ENCODE results near the gene SEC14L3.
A peak's percentile ranks its signal among the peaks of the same experiment; 100 is the strongest.
"Not testable (repeated sequence)": the region's sequence is repeated elsewhere in the genome, so short reads cannot be mapped to it uniquely, and the experiment has no call there.

The SEC14L3 gene

GRCh38 chr22:30453731-30454510 is 17.9 kb downstream of the SEC14L3 start:
- no peak for DNase-seq (ENCODE audit: low read depth)
- TF ChIP-seq, protein P1, sequence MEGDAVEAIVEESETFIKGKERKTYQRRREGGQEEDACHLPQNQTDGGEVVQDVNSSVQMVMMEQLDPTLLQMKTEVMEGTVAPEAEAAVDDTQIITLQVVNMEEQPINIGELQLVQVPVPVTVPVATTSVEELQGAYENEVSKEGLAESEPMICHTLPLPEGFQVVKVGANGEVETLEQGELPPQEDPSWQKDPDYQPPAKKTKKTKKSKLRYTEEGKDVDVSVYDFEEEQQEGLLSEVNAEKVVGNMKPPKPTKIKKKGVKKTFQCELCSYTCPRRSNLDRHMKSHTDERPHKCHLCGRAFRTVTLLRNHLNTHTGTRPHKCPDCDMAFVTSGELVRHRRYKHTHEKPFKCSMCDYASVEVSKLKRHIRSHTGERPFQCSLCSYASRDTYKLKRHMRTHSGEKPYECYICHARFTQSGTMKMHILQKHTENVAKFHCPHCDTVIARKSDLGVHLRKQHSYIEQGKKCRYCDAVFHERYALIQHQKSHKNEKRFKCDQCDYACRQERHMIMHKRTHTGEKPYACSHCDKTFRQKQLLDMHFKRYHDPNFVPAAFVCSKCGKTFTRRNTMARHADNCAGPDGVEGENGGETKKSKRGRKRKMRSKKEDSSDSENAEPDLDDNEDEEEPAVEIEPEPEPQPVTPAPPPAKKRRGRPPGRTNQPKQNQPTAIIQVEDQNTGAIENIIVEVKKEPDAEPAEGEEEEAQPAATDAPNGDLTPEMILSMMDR (IDR thresholded peaks at IDR 0.05; ENCODE audit: control insufficient read depth, insufficient read depth, low read depth, low read length, missing control alignments): no peak
- no peak overlapping the region for H3K4me3 ChIP-seq (ENCODE audit: control insufficient read depth, low read depth, low read length)

DNA sequence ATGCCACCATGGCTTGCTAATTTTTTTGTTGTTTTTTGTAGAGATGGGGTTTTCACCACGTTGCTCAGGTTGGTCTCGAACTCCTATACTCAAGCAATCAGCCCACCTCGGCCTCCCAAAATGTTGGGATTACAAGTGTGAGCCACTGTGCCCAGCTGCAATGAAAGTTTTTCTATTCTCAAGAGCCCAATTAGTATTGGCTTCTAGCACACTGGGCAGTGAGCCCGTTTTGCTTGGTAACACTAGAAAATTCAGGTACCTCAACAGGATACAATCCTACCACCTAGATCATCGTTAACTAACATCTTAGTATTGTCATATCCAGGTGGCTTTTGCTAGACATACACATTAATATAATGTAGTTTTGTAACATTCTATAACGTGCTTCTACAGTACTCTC is 19.0 kb downstream of the SEC14L3 start:
- no peak overlapping the region for H3K4me3 ChIP-seq (ENCODE audit: control insufficient read depth, low read depth, low read length)
- DNase-seq (ENCODE audit: low read depth): no peak
- TF ChIP-seq, protein P1 (IDR thresholded peaks at IDR 0.05; ENCODE audit: control insufficient read depth, insufficient read depth, low read depth, low read length, missing control alignments): no peak

GRCh38 chr22:30451488-30451887 is 20.3 kb downstream of the SEC14L3 start:
- DNase-seq (ENCODE audit: low read depth); H3K4me3 ChIP-seq (ENCODE audit: control insufficient read depth, low read depth, low read length): not testable (repeated sequence)

DNA sequence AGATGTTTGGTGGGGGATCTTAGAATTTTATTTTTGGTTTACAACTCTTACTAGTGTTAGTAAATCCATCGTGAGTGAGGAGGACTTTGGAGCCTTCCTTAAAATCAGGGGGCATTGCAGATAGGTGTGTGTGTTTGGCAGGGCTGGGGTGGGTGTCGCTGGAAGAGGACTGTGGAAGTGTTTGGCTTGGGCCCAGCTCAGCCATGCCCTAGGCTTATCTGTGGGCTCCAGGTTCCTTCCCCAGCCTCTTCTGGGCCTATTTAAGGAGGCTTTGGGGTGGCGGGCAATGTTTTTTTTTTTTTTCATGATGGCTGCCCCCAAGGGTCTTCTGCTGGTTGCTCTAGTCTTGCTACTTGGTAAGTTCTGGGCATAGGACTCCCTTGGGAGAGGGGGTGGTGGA is 24.2 kb downstream of the SEC14L3 start:
- DNase-seq (ENCODE audit: low read depth): no peak
- TF ChIP-seq, protein P1 (IDR thresholded peaks at IDR 0.05; ENCODE audit: control insufficient read depth, insufficient read depth, low read depth, low read length, missing control alignments): no peak
- H3K4me3 ChIP-seq (ENCODE audit: control insufficient read depth, low read depth, low read length): no peak overlapping the region

- DNase-seq (ENCODE audit: low read depth): no peak
- TF ChIP-seq, protein P1 (IDR thresholded peaks at IDR 0.05; ENCODE audit: control insufficient read depth, insufficient read depth, low read depth, low read length, missing control alignments): no peak
- no peak overlapping the region for H3K4me3 ChIP-seq (ENCODE audit: control insufficient read depth, low read depth, low read length)
These were observed 26.2 kb downstream of the SEC14L3 start for GRCh38 chr22:30445438-30446145.

DNA sequence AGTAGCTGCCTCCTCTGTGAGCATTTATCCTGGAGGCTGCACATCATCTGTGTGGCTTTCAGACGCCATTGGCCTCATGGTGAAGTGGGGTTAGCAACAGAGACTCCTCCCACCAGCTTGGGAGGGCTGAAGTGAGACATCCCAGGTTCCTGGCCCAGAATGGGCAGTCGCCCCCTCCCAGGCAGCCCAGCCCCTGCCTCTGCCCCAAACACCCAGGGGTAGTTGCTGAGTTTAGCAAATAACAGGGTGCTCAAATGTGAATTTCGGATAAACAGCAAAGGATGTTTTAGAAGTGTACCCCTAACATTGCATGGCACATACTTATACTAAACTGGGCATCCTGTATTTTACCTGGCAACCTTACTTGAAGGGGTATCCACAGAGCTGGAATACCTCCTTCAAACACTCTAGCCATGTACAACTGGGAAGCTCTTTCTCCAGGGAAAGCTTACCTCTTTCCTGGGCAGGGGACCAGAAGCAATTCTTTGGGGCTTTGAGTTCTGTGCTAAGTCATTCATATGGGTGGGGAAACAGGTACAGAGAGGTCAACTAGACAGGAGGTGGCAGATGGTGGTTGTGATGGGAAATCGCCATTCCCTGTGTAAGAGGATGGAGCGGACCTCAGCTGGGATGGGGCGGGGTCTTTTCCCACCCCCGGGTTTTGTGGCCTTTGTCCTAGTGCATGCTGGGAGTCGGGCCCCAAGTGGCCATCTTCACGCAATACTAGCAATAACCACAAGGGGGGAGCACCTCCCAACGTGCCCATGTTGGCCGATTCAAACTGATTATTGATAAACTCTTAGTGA is 27.0 kb downstream of the SEC14L3 start:
- H3K4me3 ChIP-seq (ENCODE audit: control insufficient read depth, low read depth, low read length): no peak overlapping the region
- TF ChIP-seq, protein P1 (IDR thresholded peaks at IDR 0.05; ENCODE audit: control insufficient read depth, insufficient read depth, low read depth, low read length, missing control alignments): peak; percentile 77
- DNase-seq (ENCODE audit: low read depth): no peak

All from AG09309 (cell line).